Measurements from ENCODE around the gene SF3A2.

- TF ChIP-seq CTCF (IDR thresholded peaks at IDR 0.05) (no peak), POLR2A (IDR thresholded peaks at IDR 0.05) (no peak)
These were observed 635 bp upstream of the SF3A2 start for GRCh38 chr19:2236064-2236313.
